HG02870 (cell line): ENCODE measurements around the gene KDM8.

ENCODE experiments used
- ATAC-seq: cut with Tn5 transposase; IDR thresholded peaks from one replicate; pipeline ENCODE4 v1.9.1; 2021; ENCODE audit warnings: mild to moderate bottlenecking, moderate library complexity; ENCODE audit not compliant: unreplicated experiment

Gene KDM8

DNA sequence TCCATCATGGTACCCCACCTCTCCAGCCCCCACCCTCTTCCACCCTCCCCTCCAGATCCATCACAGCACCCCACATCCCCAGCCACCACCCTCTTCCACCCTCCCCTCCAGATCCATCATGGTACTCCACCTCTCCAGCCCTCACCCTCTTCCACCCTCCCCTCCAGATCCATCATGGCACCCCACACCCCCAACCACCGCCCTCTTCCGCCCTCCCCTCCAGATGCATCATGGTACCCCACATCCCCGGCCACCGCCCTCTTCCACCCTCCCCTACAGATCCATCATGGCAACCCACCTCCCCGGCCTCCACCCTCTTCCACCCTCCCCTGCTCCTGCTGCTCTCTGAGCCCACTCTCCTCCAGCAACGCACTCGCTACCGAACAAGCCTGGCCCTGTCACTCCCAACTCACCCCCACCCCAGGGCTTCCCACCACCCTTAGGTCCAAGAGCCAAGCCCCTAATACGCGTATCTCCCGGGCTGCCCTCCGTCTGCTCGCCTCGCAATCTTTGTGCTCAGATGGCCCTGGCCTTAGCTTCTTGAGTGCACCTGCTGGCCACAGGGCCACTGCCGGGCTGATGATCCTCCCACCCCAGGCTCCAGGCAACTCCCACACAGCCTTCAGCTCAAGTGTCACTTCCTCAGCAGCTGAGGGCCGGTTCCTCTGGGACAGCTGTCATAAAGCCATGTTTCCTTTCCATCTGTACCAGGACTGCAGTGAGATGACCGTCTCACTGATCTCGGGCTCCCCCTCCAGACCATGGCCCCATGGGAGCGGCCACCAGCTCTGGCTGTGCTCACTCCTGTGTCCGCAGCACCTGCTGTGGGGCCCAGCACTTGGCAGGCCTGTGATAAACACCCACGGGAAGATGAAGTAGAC, 25.5 kb downstream of the KDM8 start:
- ATAC-seq: no peak

GRCh38 chr16:27229891-27230470, 26.7 kb downstream of the KDM8 start:
- ATAC-seq: no peak

GRCh38 chr16:27230562-27231001, 27.3 kb downstream of the KDM8 start:
- no peak for ATAC-seq

- peak; percentile 10 for ATAC-seq
These were observed 28.4 kb downstream of the KDM8 start for GRCh38 chr16:27231692-27232060.

- ATAC-seq: peak; percentile 54
These were observed 29.0 kb downstream of the KDM8 start for GRCh38 chr16:27232061-27232900.

DNA sequence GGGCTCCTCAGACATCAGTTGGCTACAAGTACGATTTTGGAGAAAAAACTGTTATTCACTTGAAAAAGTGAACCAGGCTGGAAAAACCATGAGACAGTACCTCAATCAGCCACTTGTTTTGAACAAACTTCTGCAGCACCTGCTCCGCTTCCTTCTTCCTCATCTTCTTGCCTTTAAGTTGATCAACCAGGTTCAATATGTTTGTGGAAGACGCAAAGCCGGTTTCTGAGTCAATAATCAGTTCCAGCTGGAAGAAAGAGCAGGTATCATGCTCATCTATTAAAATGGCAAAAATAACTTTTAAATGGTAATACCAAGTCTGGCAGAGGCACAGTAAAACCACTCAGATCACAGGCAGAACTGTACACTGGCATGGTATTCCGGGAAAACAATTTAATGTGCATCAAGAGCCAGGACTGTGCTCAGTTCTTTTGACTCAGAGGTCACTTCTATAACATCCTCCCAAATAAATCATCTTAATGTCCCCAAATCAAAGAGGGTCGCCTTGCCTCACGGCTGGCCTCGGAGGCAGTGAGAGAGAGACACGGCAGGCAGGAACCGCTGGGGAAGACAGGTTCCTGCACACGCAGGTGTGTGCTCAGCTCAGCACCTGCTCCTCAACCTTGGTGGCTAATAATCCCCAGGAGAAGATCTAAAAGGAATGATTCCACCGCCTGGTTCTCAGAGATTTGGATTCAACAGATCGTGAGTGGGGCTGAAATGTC, 29.7 kb downstream of the KDM8 start:
- no peak for ATAC-seq

- ATAC-seq: no peak
These were observed 30.4 kb downstream of the KDM8 start for GRCh38 chr16:27233731-27234130.

- no peak for ATAC-seq
These were observed 30.8 kb downstream of the KDM8 start for GRCh38 chr16:27234171-27234570.

DNA sequence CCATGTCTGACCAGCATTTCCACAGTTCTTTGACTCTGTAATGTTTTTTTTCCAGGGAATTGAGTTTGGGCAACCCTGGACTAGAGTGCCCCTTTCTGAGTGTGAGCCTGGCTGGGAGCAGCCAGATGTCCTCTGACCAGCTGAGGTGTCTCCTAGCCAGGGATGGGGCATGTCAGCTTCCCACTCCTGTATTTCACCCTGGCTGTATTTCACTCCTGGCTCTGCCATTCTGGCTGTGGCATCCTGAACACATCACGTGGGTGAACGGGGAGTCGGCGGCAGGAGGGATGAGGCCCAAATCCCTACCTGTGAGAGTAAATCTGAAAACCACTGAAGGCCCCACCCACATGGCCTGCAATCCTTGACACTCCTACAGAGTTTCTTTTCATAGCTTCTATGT, 31.3 kb downstream of the KDM8 start:
- ATAC-seq: no peak

GRCh38 chr16:27235055-27235937, 32.0 kb downstream of the KDM8 start:
- no peak for ATAC-seq

- no peak for ATAC-seq
These were observed 32.6 kb downstream of the KDM8 start for GRCh38 chr16:27235938-27236245.

- ATAC-seq: no peak
These were observed 33.4 kb downstream of the KDM8 start for GRCh38 chr16:27236635-27237218.

GRCh38 chr16:27237219-27238015, 34.1 kb downstream of the KDM8 start:
- peak; percentile 69 for ATAC-seq

DNA sequence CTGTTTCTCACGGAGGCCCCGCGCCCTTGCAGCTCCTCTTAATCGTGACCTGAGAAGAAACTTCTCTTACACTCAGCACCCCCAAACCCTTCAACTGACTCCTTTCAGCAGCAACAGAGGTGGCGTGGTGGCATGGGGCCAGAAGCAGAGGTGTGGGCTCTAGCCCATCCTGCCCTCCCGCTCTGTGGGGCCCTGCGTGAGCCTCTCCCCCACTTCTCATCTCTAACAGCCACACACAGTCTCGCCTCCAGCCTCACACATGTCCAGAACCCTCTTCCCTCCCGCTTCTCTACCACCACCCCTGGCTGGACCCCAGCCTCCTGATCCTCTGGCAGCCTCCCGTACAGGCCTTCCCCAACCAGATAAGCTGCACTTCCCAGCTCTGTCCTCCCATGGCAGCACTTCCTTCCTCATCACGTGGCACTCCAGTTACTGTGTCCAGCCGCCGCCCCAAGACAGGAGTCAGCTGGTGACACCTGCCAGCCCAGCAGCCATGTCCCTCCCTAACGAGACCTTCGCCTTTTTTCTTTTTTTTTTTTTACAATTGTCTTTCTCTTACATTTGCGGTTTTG, 34.8 kb downstream of the KDM8 start:
- no peak for ATAC-seq

- no peak for ATAC-seq
These were observed 35.3 kb downstream of the KDM8 start for GRCh38 chr16:27238591-27238990.

- no peak for ATAC-seq
These were observed 35.7 kb downstream of the KDM8 start for GRCh38 chr16:27239026-27239425.

GRCh38 chr16:27239906-27240655, 36.8 kb downstream of the KDM8 start:
- ATAC-seq: no peak
